ENCODE data around the gene VWA3A. TPM values are rescaled to one million over a fixed set of nuclear protein-coding genes. Genes with fewer than 3 reads are reported as not detected.

VWA3A gene
- total RNA-seq, 1 experiment from 2014 or later: not detected

DNA sequence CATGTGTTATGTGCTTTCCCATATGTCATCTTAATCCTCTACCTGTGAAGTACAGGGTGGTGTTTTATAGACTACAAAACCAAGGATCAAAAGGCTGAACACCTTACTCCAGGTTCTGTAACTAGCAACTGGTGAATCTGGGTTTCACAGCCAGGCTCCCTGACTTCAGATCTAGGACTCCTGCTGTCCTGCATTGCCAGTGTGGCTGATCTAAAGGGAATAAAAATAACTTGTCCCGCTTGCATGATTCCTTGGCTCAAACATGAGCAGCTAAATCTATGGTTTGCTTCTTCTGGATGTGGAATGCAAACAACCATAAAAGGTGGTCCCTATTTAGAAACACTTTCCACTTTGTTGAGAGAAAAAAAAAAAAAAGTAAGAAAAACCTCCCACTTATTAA, 3.7 kb upstream of the VWA3A start:
- RAD21 ChIA-PET (ENCODE audit: low non-redundant PET in 1 of 2, low total read pairs in 2 of 2, uncharacterized antibody in 2 of 2, unreplicated experiment in 2 of 2): interaction anchor here in 1 of 2 experiments (1.2 kb wide), 1 partner anchor 10 kb away, joined by 3 read pairs; no protein-coding TSS in a partner anchor
- no TSS peak for BruUV-seq (replicated peaks)
- H3K9me2 ChIP-seq (ENCODE audit: insufficient read depth): no peaks in the 10 kb centered on the region
- H3K4me1 ChIP-seq (ENCODE audit: control insufficient read depth in 1 of 2, insufficient read depth in 2 of 2, low read length in 2 of 2): no peaks in the 10 kb centered on the region
- no peak overlapping the region for H3K9ac ChIP-seq (ENCODE audit: low read length)
- no peak overlapping the region for H2AFZ ChIP-seq (ENCODE audit: low read depth, low read length, poor library complexity, severe bottlenecking)
- H3K4me2 ChIP-seq (ENCODE audit: low read length): no peak overlapping the region
- H3K27ac ChIP-seq (ENCODE audit: low read depth, low read length): no peak overlapping the region
- no peaks in the 10 kb centered on the region for H3K27me3 ChIP-seq (ENCODE audit: insufficient read depth, low read length)
- H3K4me3 ChIP-seq (replicated peaks in 1 of 2; ENCODE audit: low read depth in 1 of 2, low read length in 2 of 2): no peak overlapping the region
- CTCF ChIA-PET: interaction anchor here (1.1 to 3.3 kb wide), 4 partner anchors 11 to 87 kb away, joined by 3 to 30 read pairs (median 8); no protein-coding TSS in a partner anchor
- no peaks in the 10 kb centered on the region for H4K20me1 ChIP-seq (ENCODE audit: insufficient read depth)
- H3K9me3 ChIP-seq (ENCODE audit: control insufficient read depth in 1 of 2, insufficient read depth in 1 of 2, low read depth in 1 of 2, low read length in 2 of 2): no peaks in the 10 kb centered on the region
- peaks cover 0 to 2% of the 10 kb centered on the region in 2 experiments; a peak in 1 of 4 replicates for H3K36me3 ChIP-seq (ENCODE audit: control insufficient read depth in 1 of 2, insufficient read depth in 2 of 2, low read length in 2 of 2)
- POLR2A ChIA-PET: interaction anchor here (0.7 kb wide), 1 partner anchor 84 kb away, joined by 3 read pairs; no protein-coding TSS in a partner anchor
- ATAC-seq (no peak), DNase-seq (ENCODE audit: low read depth, low spot score) (no peak)
- TF ChIP-seq, protein P1, sequence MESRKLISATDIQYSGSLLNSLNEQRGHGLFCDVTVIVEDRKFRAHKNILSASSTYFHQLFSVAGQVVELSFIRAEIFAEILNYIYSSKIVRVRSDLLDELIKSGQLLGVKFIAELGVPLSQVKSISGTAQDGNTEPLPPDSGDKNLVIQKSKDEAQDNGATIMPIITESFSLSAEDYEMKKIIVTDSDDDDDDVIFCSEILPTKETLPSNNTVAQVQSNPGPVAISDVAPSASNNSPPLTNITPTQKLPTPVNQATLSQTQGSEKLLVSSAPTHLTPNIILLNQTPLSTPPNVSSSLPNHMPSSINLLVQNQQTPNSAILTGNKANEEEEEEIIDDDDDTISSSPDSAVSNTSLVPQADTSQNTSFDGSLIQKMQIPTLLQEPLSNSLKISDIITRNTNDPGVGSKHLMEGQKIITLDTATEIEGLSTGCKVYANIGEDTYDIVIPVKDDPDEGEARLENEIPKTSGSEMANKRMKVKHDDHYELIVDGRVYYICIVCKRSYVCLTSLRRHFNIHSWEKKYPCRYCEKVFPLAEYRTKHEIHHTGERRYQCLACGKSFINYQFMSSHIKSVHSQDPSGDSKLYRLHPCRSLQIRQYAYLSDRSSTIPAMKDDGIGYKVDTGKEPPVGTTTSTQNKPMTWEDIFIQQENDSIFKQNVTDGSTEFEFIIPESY (IDR thresholded peaks at IDR 0.05; ENCODE audit: extremely low read depth, insufficient replicate concordance, low read length): no peak
- TF ChIP-seq CEBPB (IDR thresholded peaks at IDR 0.05; ENCODE audit: low read depth) (no peak), ZFX (IDR thresholded peaks at IDR 0.05) (no peak), EZH2 (IDR thresholded peaks at IDR 0.05) (no peak), RAD21 (IDR thresholded peaks at IDR 0.05; ENCODE audit: low read depth) (no peak), MAX (IDR thresholded peaks at IDR 0.05) (no peak), FOSL1 (IDR thresholded peaks at IDR 0.05; ENCODE audit: low read depth) (no peak), SRF (IDR thresholded peaks at IDR 0.05; ENCODE audit: low read depth) (no peak)
- intact Hi-C loops (cut with micrococcal nuclease): no loop called here
- H3K79me2 ChIP-seq (ENCODE audit: insufficient read depth, low read length): no peaks in the 10 kb centered on the region

Data from HCT116 (cell line).